ENCODE data around the gene TBC1D5. TPM values are rescaled to one million over a fixed set of nuclear protein-coding genes. Genes with fewer than 3 reads are reported as not detected.

TBC1D5 gene
- total RNA-seq, 2 donors from 2014 or later, result 46.8 to 71.1 TPM

- intact Hi-C loops (cut with DNase I), result no loop called here
- TF ChIP-seq CTCF (IDR thresholded peaks at IDR 0.05), result no peak
- H3K9me3 ChIP-seq, result no peaks in the 10 kb centered on the region
- H3K4me1 ChIP-seq, result no peaks in the 10 kb centered on the region
- WGBS, 2 donors, result 83 to 98% methylated on average over 4 of the region's 4 CpGs
- no peaks in the 10 kb centered on the region for H3K27me3 ChIP-seq
- no peaks in the 10 kb centered on the region for H3K36me3 ChIP-seq (replicated peaks in 1 of 2; ENCODE audit: insufficient read depth in 1 of 2, low read depth in 2 of 2)
- ATAC-seq (no peak), DNase-seq (no peak)
- H3K4me3 ChIP-seq, result no peak overlapping the region
- H3K27ac ChIP-seq, result no peak overlapping the region
These were observed 534.5 kb downstream of the TBC1D5 start for GRCh38 chr3:17207979-17208378.

- no peak for ATAC-seq
- H3K36me3 ChIP-seq (replicated peaks in 1 of 2; ENCODE audit: insufficient read depth in 1 of 2, low read depth in 2 of 2), result no peaks in the 10 kb centered on the region
These were observed 535.4 kb downstream of the TBC1D5 start for GRCh38 chr3:17207019-17207418.

GRCh38 chr3:17204049-17204650 is 538.3 kb downstream of the TBC1D5 start:
- TF ChIP-seq POLR2A (IDR thresholded peaks at IDR 0.05), result no peak
- no peak for TF ChIP-seq CTCF (IDR thresholded peaks at IDR 0.05)
- intact Hi-C loops (cut with DNase I), result no loop called here
- 78 to 89% methylated on average over 3 of the region's 3 CpGs for WGBS, 2 donors
- DNase-seq (no peak), ATAC-seq (no peak)
- Histone ChIP-seq H3K9me3 (no peaks in the 10 kb centered on the region), H3K4me1 (no peaks in the 10 kb centered on the region), H3K27ac (no peak overlapping the region), H3K4me3 (no peak overlapping the region), H3K27me3 (no peaks in the 10 kb centered on the region), H3K36me3 (replicated peaks in 1 of 2; ENCODE audit: insufficient read depth in 1 of 2, low read depth in 2 of 2) (no peaks in the 10 kb centered on the region)

More at GRCh38 chr3:17207019-17207418, 535.4 kb downstream of the TBC1D5 start:
- intact Hi-C loops (cut with DNase I), result no loop called here
- Histone ChIP-seq H3K9me3 (no peaks in the 10 kb centered on the region), H3K4me3 (no peak overlapping the region), H3K27ac (no peak overlapping the region), H3K4me1 (no peaks in the 10 kb centered on the region), H3K27me3 (no peaks in the 10 kb centered on the region)
- no peak for DNase-seq
- no peak for TF ChIP-seq POLR2A (IDR thresholded peaks at IDR 0.05)
- TF ChIP-seq CTCF (IDR thresholded peaks at IDR 0.05), result no peak

- Histone ChIP-seq H3K9me3 (no peaks in the 10 kb centered on the region), H3K27me3 (no peaks in the 10 kb centered on the region), H3K4me1 (no peaks in the 10 kb centered on the region), H3K27ac (no peak overlapping the region), H3K36me3 (replicated peaks in 1 of 2; ENCODE audit: insufficient read depth in 1 of 2, low read depth in 2 of 2) (no peaks in the 10 kb centered on the region), H3K4me3 (no peak overlapping the region)
- WGBS, 2 donors, result 93 to 100% methylated on average over 2 of the region's 2 CpGs
- intact Hi-C loops (cut with DNase I), result no loop called here
- no peak for DNase-seq
- TF ChIP-seq CTCF (IDR thresholded peaks at IDR 0.05), result no peak
- no peak for ATAC-seq
These were observed 540.9 kb downstream of the TBC1D5 start for GRCh38 chr3:17201538-17201937.

- Histone ChIP-seq H3K4me1 (peaks cover 16% of the 10 kb centered on the region), H3K27me3 (no peaks in the 10 kb centered on the region), H3K36me3 (replicated peaks in 1 of 2; ENCODE audit: insufficient read depth in 1 of 2, low read depth in 2 of 2) (no peaks in the 10 kb centered on the region), H3K27ac (no peak overlapping the region), H3K9me3 (no peaks in the 10 kb centered on the region), H3K4me3 (no peak overlapping the region)
- WGBS, 2 donors, result 48 to 51% methylated on average over 5 of the region's 5 CpGs
- ATAC-seq (no peak), DNase-seq (no peak)
- TF ChIP-seq POLR2A (IDR thresholded peaks at IDR 0.05), result no peak
- TF ChIP-seq CTCF (IDR thresholded peaks at IDR 0.05), result no peak
- intact Hi-C loops (cut with DNase I), result no loop called here
These were observed 546.4 kb downstream of the TBC1D5 start for GRCh38 chr3:17195856-17196604.
